IMR-90 (cell line): ENCODE results near the gene ZNF385B.

Experiments used
- CTCF ChIP-seq: conservative IDR thresholded peaks from 2 replicates; pipeline ENCODE4 v1.5.1; 2012; ENCODE audit warnings: mild to moderate bottlenecking, low read depth, low read length, improper control_type of control experiment
- ELK1 ChIP-seq: fragments of 150-350 bp; IDR thresholded peaks from 2 replicates; pipeline ENCODE4 v1.6.1; 2016; ENCODE audit warnings: low read depth, mild to moderate bottlenecking, low read length, moderate library complexity, borderline replicate concordance
- MAFK ChIP-seq: IDR thresholded peaks from 2 replicates; pipeline ENCODE4 v1.6.1; 2012; ENCODE audit warnings: low read depth, low read length, improper control_type of control experiment
- POLR2A ChIP-seq: IDR thresholded peaks from 2 replicates; pipeline ENCODE4 v1.6.1; 2012; ENCODE audit warnings: mild to moderate bottlenecking, low read depth, low read length
- SMC3 ChIP-seq: fragments of 150-350 bp; IDR thresholded peaks from 2 replicates; pipeline ENCODE4 v1.6.1; 2016; ENCODE audit warnings: low read depth, mild to moderate bottlenecking, antibody characterized with exemption, low read length, moderate library complexity

- TF ChIP-seq CTCF (no peak), ELK1 (no peak), SMC3 (no peak), POLR2A (no peak), MAFK (no peak)
These were observed 235.2 kb downstream of the ZNF385B start for GRCh38 chr2:179626261-179626660.
